CD14-positive monocyte (primary cell): ENCODE data around the gene FER1L5. TPM values are rescaled to one million over a fixed set of nuclear protein-coding genes. Genes with fewer than 3 reads are reported as not detected.
"Not testable (repeated sequence)": the region's sequence is repeated elsewhere in the genome, so short reads cannot be mapped to it uniquely, and the experiment has no call there.

Source experiments
- DNase-seq, 3 donors: peaks; one replicate each; pipeline ENCODE4 v3.0.0-alpha.2; 2011 to 2022
- H2AFZ ChIP-seq: 2 replicates; pipeline ENCODE4 v1.6.0; 2012; ENCODE audit warnings: mild to moderate bottlenecking, low read depth, low read length, inconsistent platforms; ENCODE audit not compliant: insufficient read depth, poor library complexity, severe bottlenecking
- H3K27ac ChIP-seq, 2 donors: 1 replicate in 1 of 2; 2 replicates in 1 of 2; pipeline ENCODE4 v1.5.1; 2012 to 2013; ENCODE audit warnings: low read length in 2 of 2, control low read depth in 1 of 2, inconsistent platforms in 1 of 2, low read depth in 1 of 2, mild to moderate bottlenecking in 1 of 2
- H3K27me3 ChIP-seq, 2 donors: one replicate each; pipeline versions ENCODE4 v1.6.0 to v1.6.1; 2011 to 2013; ENCODE audit warnings: low read length in 2 of 2; ENCODE audit not compliant: control insufficient read depth in 2 of 2, insufficient read depth in 2 of 2
- H3K36me3 ChIP-seq, 2 donors: replicated peaks in 1 of 2; 1 replicate in 1 of 2; 2 replicates in 1 of 2; pipeline versions ENCODE4 v1.5.1 to v1.6.1; 2012 to 2013; ENCODE audit warnings: low read length in 2 of 2, control low read depth in 1 of 2, inconsistent platforms in 1 of 2, mild to moderate bottlenecking in 1 of 2; ENCODE audit not compliant: insufficient read depth in 2 of 2, control insufficient read depth in 1 of 2
- H3K4me1 ChIP-seq, 2 donors: 1 replicate in 1 of 2; 2 replicates in 1 of 2; pipeline versions ENCODE4 v1.5.1 to v1.6.1; 2012 to 2013; ENCODE audit warnings: low read length in 2 of 2, control low read depth in 1 of 2, inconsistent platforms in 1 of 2, mild to moderate bottlenecking in 1 of 2, moderate library complexity in 1 of 2; ENCODE audit not compliant: insufficient read depth in 2 of 2, control insufficient read depth in 1 of 2
- H3K4me2 ChIP-seq: replicated peaks from 2 replicates; pipeline ENCODE3; 2012; ENCODE audit warnings: low read length, moderate library complexity, mild to moderate bottlenecking; ENCODE audit not compliant: poor library complexity, severe bottlenecking; ENCODE audit errors: extremely low read depth
- H3K4me3 ChIP-seq, 3 experiments: fragments of 200-600 bp in 1 of 3; sonication (generic) in 1 of 3; replicated peaks in 1 of 3; 1 replicate in 2 of 3; 2 replicates in 1 of 3; pipeline ENCODE4 v1.5.1; 2011 to 2013; ENCODE audit warnings: low read length in 3 of 3, mild to moderate bottlenecking in 3 of 3, control low read depth in 2 of 3, low read depth in 2 of 3, inconsistent platforms in 1 of 3, moderate library complexity in 1 of 3
- H3K79me2 ChIP-seq: 2 replicates; pipeline ENCODE4 v1.6.0; 2012; ENCODE audit warnings: mild to moderate bottlenecking, control low read depth, inconsistent platforms, low read length, moderate library complexity; ENCODE audit not compliant: insufficient read depth
- H3K9ac ChIP-seq: 2 replicates; pipeline ENCODE4 v1.6.0; 2017; ENCODE audit warnings: low read length, mild to moderate bottlenecking; ENCODE audit not compliant: insufficient read depth, poor library complexity, severe bottlenecking
- H3K9me3 ChIP-seq, 2 donors: replicated peaks in 1 of 2; 1 replicate in 1 of 2; 2 replicates in 1 of 2; pipeline versions ENCODE4 v1.5.1 to v1.6.1; 2012 to 2013; ENCODE audit warnings: low read length in 2 of 2, control low read depth in 1 of 2; ENCODE audit not compliant: control insufficient read depth in 1 of 2, insufficient read depth in 1 of 2
- H4K20me1 ChIP-seq: 2 replicates; pipeline ENCODE4 v1.6.0; 2012; ENCODE audit warnings: mild to moderate bottlenecking, low read length, control low read depth, moderate library complexity; ENCODE audit not compliant: insufficient read depth
- H3K27ac Mint-ChIP-seq, 7 donors: one replicate each; pipeline ENCODE4 v1.8.0; 2020; ENCODE audit warnings: mild to moderate bottlenecking in 7 of 7, mixed read lengths in 7 of 7, moderate library complexity in 6 of 7, inconsistent platforms in 2 of 7
- H3K27me3 Mint-ChIP-seq, 3 donors: one replicate each; pipeline ENCODE4 v1.8.0; 2021 to 2022; ENCODE audit warnings: low read depth in 3 of 3, mild to moderate bottlenecking in 3 of 3, mixed read lengths in 3 of 3, moderate library complexity in 3 of 3, inconsistent platforms in 1 of 3
- H3K36me3 Mint-ChIP-seq, 2 donors: one replicate each; pipeline ENCODE4 v1.8.0; 2020; ENCODE audit warnings: mixed read lengths in 2 of 2, inconsistent platforms in 1 of 2, mild to moderate bottlenecking in 1 of 2
- H3K4me1 Mint-ChIP-seq: one replicate; pipeline ENCODE4 v1.8.0; 2020; ENCODE audit warnings: mild to moderate bottlenecking, mixed read lengths
- H3K4me3 Mint-ChIP-seq, 2 donors: one replicate each; pipeline ENCODE4 v1.8.0; 2020; ENCODE audit warnings: mild to moderate bottlenecking in 2 of 2, mixed read lengths in 2 of 2, moderate library complexity in 1 of 2
- H3K9me3 Mint-ChIP-seq, 7 donors: one replicate each; pipeline ENCODE4 v1.8.0; 2020 to 2022; ENCODE audit warnings: mixed read lengths in 7 of 7, mild to moderate bottlenecking in 6 of 7, moderate library complexity in 6 of 7, inconsistent platforms in 2 of 7
- WGBS: methylation state at CpG from one replicate; pipeline ENCODE4 v1.1.5; 2013; ENCODE audit warnings: missing lambda C conversion rate; ENCODE audit not compliant: insufficient coverage; 5-methylcytosine and 5-hydroxymethylcytosine counted together
- intact Hi-C, 2 donors: fragments of 100-400 bp; cut with micrococcal nuclease; formaldehyde crosslinking; loops; one replicate each; pipeline versions ENCODE4 v1.15.0 to v1.15.1; 2023
- polyA plus RNA-seq, 3 donors: library from polyadenylated mRNA; depleted of rRNA in 1 of 3; unstranded in 2 of 3; stranded (reverse) in 1 of 3; fragments of 300-500 nt in 2 of 3; fragments of >200 nt in 1 of 3; fragmentation: Illumina TruSeq in 2 of 3; gene quantifications; 1 replicate in 2 of 3; 2 replicates in 1 of 3; pipeline ENCODE4 v1.2.3, GENCODE V29; 2012 to 2021
- TF ChIP-seq, protein P1 (sequence below): fragments of 200-600 bp; IDR thresholded peaks from one replicate; pipeline ENCODE4 v1.8.0; 2022; ENCODE audit warnings: antibody characterized with exemption, mild to moderate bottlenecking

FER1L5 gene
- polyA plus RNA-seq, 3 donors, result not detected

DNA sequence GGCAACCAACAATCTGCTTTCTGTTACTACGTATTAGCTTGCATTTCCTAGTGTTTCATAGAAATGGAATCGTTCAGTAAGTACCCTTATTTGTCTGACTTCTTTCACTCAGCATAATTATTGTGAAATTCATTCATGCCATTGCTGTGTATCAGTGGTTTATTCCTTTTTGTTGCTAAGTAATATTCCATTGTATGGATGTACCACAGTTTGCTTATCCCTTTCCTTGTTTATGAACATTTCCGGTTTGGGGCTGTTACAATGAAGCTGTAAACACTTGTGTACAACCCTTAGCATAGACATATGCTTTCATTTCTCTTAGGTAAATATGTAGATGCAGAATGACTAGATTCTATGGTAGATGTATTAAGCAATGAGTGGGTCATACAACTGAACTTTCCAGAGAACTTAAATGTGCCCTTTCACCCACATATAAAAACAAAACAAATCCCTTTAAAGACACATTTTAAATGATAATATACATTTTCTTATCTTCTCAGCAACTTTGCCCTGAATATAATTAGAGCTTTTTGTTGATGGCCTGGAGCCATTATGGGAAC, 21.9 kb downstream of the FER1L5 start:
- DNase-seq, result peak in 2 of 3 donors; percentile 49 to 56
- Histone ChIP-seq H4K20me1 (no peaks in the 10 kb centered on the region), H2AFZ (peak overlapping the region; percentile 37), H3K9ac (peak overlapping the region; percentile 39), H3K36me3 (no peaks in the 10 kb centered on the region), H3K9me3 (no peaks in the 10 kb centered on the region), H3K4me1 (peaks cover 35 to 38% of the 10 kb centered on the region in 2 donors), H3K79me2 (no peaks in the 10 kb centered on the region), H3K4me2 (peak overlapping the region; percentile 48), H3K27ac (peak overlapping the region; percentile 66 to 90), H3K4me3 (peak overlapping the region in 1 of 3 experiments; percentile 34), H3K27me3 (no peaks in the 10 kb centered on the region)
- Mint-ChIP-seq H3K36me3 (no peaks in the 10 kb centered on the region), H3K4me1 (peaks cover 29% of the 10 kb centered on the region), H3K27me3 (peaks cover 0 to 5% (median 1%) of the 10 kb centered on the region in 3 donors), H3K27ac (peak overlapping the region; percentile 91 to 99 (median 96)), H3K9me3 (peaks cover 0 to 4% (median 1%) of the 10 kb centered on the region in 7 donors), H3K4me3 (no peak overlapping the region)
- TF ChIP-seq, protein P1, sequence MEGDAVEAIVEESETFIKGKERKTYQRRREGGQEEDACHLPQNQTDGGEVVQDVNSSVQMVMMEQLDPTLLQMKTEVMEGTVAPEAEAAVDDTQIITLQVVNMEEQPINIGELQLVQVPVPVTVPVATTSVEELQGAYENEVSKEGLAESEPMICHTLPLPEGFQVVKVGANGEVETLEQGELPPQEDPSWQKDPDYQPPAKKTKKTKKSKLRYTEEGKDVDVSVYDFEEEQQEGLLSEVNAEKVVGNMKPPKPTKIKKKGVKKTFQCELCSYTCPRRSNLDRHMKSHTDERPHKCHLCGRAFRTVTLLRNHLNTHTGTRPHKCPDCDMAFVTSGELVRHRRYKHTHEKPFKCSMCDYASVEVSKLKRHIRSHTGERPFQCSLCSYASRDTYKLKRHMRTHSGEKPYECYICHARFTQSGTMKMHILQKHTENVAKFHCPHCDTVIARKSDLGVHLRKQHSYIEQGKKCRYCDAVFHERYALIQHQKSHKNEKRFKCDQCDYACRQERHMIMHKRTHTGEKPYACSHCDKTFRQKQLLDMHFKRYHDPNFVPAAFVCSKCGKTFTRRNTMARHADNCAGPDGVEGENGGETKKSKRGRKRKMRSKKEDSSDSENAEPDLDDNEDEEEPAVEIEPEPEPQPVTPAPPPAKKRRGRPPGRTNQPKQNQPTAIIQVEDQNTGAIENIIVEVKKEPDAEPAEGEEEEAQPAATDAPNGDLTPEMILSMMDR, result no peak
- no CpG with 5 or more reads among the region's 3 CpGs for WGBS
- intact Hi-C loops, result loop anchor here in 1 of 2 donors (10.0 kb wide), 1 partner anchor 50 kb away; no protein-coding TSS in a partner anchor

DNA sequence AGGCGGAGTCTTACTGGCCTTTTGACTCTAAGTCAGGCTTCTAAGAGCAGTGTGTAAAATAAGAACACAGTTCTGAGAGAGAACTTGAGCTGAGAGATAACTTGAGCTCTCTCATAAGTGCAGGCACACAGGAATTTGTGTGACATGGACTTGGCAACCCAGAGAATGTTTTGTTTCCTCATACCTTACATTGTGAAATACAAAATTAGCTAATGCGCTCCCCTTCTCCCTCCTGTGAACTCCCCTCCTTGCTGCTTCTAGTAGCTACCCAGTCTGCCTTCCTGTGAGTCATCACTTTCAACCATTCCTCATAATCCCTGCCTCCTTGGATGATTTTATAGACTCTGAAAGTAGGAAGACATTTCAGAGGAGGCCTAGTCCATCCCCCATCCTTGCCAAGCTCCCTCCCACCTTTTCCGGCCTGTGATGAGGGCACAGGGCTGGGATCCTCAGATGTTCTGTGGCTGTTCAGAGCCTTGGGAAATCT, 22.6 kb downstream of the FER1L5 start:
- DNase-seq, result peak; percentile 91 to 97 (median 96)
- WGBS, result 0% methylated on average over 1 of the region's 3 CpGs
- intact Hi-C loops, result loop anchor here in 1 of 2 donors (5.0 to 10.0 kb wide), 2 partner anchors 33 to 50 kb away; no protein-coding TSS in a partner anchor
- Mint-ChIP-seq H3K27me3 (peaks cover 0 to 5% (median 1%) of the 10 kb centered on the region in 3 donors), H3K4me1 (peaks cover 29% of the 10 kb centered on the region), H3K4me3 (peak overlapping the region; percentile 4 to 64), H3K36me3 (no peaks in the 10 kb centered on the region), H3K27ac (peak overlapping the region; percentile 91 to 99 (median 96)), H3K9me3 (peaks cover 0 to 4% (median 1%) of the 10 kb centered on the region in 7 donors)
- no peaks in the 10 kb centered on the region for H3K36me3 ChIP-seq
- peaks cover 35 to 38% of the 10 kb centered on the region in 2 donors for H3K4me1 ChIP-seq
- H3K9me3 ChIP-seq, result no peaks in the 10 kb centered on the region
- H2AFZ ChIP-seq, result peak overlapping the region; percentile 37
- peak overlapping the region; percentile 39 for H3K9ac ChIP-seq
- H3K27ac ChIP-seq, result peak overlapping the region; percentile 66 to 90
- H4K20me1 ChIP-seq, result no peaks in the 10 kb centered on the region
- H3K4me3 ChIP-seq, result peak overlapping the region in 1 of 3 experiments; percentile 34
- peak overlapping the region; percentile 48 for H3K4me2 ChIP-seq
- no peaks in the 10 kb centered on the region for H3K79me2 ChIP-seq
- no peaks in the 10 kb centered on the region for H3K27me3 ChIP-seq
- TF ChIP-seq, protein P1, result no peak

DNA sequence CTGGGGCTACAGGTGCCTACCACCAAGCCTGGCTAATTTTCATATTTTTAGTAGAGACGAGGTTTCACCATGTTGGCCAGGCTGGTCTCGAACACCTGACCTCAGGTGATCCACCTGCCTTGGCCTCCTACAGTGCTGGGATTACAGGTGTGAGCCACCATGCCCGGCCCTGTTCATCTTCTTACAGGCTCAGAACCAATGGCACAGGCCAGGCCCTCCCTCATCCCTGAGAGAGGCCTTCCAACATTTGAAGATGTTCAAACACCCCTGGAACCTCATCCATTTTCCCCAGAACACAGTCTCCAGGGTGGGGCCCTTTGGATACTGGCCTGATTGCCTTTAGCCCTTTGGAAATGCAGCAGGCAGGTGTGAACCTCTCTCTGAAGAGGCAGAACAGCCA, 23.2 kb downstream of the FER1L5 start:
- Mint-ChIP-seq H3K4me1 (peaks cover 29% of the 10 kb centered on the region), H3K27ac (peak overlapping the region; percentile 91 to 99 (median 96)), H3K4me3 (peak overlapping the region; percentile 4 to 64)
- Histone ChIP-seq H3K4me2 (peak overlapping the region; percentile 48), H3K27ac (peak overlapping the region; percentile 66 to 90), H3K4me3 (peak overlapping the region in 1 of 3 experiments; percentile 34), H2AFZ (peak overlapping the region; percentile 37), H3K4me1 (peaks cover 35 to 38% of the 10 kb centered on the region in 2 donors)
- H3K27me3 Mint-ChIP-seq, H3K79me2 ChIP-seq, H3K36me3 Mint-ChIP-seq, H3K9me3 ChIP-seq, H3K9me3 Mint-ChIP-seq, H3K27me3 ChIP-seq, H4K20me1 ChIP-seq, DNase-seq, H3K9ac ChIP-seq, H3K36me3 ChIP-seq: not testable (repeated sequence)
- intact Hi-C loops, result loop anchor here in 1 of 2 donors (5.0 to 10.0 kb wide), 2 partner anchors 33 to 51 kb away; no protein-coding TSS in a partner anchor
- WGBS, result 96% methylated on average over 3 of the region's 3 CpGs
